GM19328 (cell line): ENCODE measurements around the gene LOXHD1.

Experiments
- ATAC-seq: cut with Tn5 transposase; IDR thresholded peaks from one replicate; pipeline ENCODE4 v1.9.1; 2021; ENCODE audit warnings: mild to moderate bottlenecking, moderate library complexity; ENCODE audit not compliant: unreplicated experiment

LOXHD1 gene, protein sequence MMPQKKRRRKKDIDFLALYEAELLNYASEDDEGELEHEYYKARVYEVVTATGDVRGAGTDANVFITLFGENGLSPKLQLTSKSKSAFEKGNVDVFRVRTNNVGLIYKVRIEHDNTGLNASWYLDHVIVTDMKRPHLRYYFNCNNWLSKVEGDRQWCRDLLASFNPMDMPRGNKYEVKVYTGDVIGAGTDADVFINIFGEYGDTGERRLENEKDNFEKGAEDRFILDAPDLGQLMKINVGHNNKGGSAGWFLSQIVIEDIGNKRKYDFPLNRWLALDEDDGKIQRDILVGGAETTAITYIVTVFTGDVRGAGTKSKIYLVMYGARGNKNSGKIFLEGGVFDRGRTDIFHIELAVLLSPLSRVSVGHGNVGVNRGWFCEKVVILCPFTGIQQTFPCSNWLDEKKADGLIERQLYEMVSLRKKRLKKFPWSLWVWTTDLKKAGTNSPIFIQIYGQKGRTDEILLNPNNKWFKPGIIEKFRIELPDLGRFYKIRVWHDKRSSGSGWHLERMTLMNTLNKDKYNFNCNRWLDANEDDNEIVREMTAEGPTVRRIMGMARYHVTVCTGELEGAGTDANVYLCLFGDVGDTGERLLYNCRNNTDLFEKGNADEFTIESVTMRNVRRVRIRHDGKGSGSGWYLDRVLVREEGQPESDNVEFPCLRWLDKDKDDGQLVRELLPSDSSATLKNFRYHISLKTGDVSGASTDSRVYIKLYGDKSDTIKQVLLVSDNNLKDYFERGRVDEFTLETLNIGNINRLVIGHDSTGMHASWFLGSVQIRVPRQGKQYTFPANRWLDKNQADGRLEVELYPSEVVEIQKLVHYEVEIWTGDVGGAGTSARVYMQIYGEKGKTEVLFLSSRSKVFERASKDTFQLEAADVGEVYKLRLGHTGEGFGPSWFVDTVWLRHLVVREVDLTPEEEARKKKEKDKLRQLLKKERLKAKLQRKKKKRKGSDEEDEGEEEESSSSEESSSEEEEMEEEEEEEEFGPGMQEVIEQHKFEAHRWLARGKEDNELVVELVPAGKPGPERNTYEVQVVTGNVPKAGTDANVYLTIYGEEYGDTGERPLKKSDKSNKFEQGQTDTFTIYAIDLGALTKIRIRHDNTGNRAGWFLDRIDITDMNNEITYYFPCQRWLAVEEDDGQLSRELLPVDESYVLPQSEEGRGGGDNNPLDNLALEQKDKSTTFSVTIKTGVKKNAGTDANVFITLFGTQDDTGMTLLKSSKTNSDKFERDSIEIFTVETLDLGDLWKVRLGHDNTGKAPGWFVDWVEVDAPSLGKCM (N-terminal part only)

DNA sequence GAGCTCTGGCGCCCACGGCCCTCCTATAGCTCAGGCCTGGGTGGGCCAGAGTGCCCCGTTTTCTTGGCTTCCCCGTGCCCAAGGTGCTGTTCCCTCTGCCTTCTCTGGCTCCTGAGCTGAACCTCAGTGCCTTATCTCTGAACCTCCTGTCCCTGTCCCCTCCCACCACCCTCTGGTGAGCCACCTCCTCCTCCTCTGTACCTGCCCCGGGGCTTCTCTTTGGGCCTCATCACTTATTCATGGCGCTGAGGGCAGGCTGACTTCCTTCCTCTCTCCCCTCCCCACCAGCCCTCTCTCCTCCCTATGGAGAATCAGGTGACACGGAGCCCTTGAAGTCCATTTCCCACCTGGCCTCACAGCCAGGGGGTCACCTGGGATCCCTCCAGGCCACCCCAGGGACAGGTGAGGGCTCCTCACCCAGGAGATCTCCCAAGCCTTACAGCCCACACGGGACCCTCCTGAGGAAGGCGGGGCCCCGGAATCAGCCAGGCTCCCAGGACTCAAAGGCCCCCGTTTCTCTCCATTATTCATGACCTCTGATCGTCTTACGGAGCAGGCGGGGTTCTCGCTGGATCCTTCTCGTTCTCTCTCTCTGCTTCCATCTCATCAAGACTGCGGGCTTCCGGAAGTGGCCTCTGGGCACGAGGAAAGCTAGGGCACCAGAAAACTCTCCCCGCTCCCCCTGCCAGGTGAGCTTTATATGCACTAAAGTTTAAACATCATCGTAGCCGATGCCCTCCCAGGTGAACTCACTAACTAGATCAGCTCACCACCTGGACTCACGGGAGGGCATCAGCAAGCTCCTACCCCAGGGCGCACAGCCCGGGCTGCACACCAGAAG lies at the start of gene LOXHD1:
Gene LOXHD1 (minus strand): TSS at position 106 of the 841 bp plus-strand sequence. CDS start 187 bp downstream, outside the sequence.
- ATAC-seq: no peak

DNA sequence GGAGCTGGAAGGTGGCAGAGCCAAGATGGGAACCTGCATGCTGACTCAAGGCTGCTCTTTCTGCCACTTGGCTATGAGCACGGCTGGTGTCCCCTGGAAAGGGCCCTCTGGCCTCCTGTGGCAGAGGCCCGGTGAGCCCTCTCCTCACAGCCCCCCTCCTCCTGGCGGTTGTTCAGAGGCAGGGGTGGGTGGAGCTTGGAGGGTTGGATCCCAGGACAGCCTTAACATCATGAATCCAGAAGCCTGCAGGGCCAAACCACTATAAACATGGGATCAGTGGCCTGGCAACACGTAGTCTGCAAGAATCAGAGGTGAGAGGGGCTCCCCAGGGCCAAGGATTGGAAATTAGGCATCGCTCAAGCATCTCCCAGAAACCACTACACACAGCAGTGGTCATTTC lies 48.5 kb upstream of the LOXHD1 start:
- ATAC-seq: no peak

DNA sequence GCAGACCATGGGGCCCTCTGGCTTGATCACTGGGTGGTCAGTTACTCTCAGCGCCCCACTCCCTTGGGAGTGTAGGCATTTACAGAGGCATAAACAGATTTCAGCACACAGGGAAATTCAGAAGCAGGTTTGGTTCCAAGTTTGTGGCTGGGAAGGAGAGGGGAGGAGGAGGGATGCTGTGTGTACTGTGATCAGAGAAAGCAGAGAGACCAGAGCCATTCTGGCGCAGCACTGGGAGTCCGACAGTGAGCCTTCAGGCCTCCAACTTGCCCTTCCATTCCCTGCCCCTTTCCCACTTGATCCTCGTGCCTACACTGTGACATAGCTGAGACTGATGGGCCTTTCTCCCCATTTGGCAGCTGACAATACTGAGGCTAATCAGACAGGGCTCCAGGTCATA lies 47.8 kb upstream of the LOXHD1 start:
- no peak for ATAC-seq

DNA sequence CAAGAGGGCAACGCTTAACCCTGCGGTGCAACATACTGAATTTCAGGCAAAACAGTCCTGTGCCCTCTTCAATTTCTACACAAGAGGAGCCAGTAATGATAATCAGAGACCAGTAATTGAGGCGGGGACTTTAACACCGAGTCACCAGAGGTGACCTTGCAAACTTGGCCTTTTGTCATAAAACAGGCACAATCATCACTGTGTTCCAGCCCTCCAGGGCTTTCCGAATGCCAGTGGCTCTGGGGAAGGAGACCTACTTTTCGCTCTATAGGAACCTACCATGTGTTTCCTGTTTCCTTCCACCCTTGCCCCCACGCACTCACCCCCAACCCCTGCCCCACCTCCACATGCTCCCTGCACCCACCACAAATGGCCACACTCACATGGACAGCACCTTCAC lies 47.2 kb upstream of the LOXHD1 start:
- ATAC-seq: no peak

DNA sequence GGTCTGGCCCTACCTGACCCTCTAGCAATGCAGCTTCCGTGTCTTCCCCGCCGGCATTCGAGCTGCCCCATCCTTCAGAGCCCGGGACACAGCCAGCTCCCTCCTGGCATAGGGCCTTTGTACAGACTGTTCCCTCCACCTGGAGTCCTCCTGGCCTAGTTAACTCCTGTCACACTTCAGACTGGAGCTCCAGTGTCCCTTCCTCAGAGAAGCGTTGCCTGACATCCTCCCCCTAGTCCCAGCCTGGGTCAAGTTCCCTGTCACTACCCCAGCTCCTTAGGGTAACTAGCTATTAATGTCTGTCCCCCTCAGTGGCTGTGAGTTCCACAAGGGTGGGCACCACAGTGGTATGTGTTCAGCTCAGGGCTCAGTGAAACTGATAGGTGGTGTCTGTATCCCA lies 45.5 kb upstream of the LOXHD1 start:
- ATAC-seq: no peak

DNA sequence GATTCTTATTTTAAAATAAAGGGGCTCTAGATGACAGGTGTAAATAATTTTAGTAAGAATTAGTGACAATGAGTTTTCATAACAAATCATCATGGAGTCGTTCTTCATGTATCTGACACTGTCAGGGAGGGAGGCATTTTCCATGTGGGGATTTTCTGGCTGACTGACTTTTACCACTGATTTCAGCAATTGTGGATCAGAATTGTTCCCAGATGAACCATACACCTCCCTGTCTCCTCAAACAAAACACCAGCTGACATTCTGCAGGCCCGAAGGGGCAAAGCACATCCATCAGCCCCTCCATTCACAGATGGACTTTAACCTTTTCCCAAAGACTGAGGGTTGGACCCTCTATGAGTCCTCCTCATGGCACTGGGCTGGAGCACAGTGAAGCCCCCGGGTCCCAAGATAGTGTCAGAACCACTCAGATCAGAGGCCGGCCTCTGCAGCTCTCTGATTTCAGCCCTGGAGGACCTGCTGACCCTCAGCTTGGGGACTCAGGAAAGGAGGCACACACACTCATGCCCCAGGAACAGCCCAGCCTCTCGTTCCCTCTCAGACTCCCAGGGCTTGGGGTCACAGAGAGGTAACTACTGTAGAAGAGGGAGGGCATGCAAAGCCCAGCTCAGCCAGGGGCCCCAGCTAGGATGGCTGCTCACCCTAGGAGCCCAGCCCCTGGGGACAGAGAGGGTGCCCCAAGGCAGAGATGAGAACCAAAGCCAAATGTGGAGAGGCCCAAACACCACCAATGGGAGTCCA lies 43.2 kb upstream of the LOXHD1 start:
- no peak for ATAC-seq

DNA sequence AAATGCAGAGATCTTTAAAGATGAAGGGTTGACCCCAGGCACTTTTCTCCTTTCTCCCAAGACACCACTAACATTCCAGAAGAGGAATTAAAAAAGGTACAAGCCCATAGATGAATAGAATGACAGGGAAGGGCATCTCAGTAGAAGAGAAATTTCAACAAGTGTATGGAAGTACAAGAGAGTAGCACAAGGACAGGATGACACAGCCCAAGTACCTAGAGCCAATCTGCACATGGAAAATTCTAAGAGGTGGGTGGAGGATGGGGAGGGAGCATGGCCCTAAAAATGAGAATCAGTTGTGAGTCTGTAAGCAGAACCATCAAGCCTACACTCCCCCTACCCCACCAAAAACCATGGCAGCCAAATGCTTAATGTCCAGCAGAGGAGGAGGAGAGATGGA lies 39.7 kb upstream of the LOXHD1 start:
- no peak for ATAC-seq

DNA sequence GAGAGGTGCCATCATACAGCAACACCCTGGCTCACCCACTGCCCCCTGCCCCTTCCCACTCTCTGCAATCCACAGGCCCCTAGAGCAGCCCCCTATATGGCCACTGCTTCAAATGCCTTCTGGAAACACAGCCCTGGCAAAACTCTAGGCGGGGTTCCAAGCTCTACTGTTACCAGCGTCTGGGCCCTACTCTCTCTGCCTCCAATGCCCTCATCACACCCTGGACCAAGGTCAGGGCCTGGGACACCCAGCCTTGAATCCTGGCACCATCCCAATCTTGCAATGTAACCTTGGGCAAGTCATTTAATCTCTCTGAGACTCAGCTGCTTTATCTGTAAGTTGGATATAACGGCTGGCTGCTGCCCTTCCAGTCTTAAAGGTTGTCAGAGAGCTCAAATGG lies 39.2 kb upstream of the LOXHD1 start:
- no peak for ATAC-seq

DNA sequence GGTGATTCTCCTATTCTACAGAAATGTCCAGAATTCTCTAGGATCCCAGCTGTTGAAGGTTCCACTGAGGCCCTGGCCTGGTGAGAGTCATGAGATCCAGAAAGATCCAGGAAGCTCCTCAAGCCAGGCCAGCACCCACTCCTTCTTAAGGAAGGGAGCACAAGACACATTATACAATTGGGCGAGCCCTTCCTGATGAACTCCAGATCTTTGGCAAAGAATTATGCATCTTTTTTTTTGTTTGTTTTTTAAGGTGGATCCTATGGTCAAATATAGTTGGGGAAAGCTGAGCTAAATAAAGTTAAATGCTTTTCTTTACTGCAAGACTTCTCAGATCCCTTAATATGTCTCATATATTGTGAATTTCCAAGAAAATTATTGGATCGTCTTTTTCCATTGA lies 37.0 kb upstream of the LOXHD1 start:
- ATAC-seq: no peak

DNA sequence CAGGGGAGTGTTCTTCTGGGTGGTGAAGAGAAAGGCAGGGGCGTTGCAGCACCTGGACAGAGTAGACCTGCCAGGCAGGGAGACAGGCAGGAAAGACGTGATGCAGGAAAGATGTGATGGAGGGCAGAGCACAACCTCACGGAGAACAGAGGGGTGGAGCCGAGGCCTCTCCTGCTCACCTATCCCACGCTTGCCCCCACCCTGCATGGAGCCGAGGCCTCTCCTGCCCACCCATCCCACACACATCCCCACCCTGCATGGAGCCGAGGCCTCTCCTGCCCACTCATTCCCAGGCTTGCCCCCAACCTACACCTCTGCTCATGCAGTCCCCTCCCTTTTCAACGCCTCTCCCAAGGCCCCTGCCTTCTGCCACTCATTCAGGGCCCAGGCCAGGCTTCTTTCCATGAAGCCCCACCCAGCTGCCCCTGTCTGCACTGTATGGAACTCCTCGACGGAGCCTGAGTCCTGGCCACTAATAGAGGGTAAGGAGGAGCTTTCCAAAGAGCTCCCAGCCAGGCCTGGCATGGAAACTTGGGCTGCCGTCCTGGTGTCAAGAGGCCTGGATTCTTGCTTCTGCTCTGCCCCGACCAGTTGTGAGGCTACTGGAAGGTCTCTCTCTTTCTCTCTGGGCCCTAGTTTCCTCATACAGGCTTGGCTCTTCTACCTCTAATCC lies 32.0 kb upstream of the LOXHD1 start:
- no peak for ATAC-seq

DNA sequence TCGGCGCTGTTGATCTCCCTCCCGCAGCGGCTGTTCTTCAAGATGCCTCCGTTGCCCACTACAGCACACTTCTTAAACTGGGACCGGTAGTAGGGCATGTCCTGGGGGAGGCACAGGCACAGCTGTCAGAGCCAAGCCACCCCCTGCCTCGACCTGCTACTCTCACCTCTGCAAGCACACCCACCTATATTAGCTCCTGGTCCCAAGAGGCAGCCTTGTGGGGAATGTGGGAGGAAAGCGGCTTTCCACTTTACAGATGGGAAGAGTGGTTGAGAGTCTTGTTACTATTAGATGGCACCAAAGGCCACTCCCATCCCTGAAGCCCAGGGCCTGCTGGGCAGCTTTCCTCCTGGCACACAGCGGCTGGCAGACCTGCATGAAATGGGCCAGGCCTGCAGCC lies 29.2 kb upstream of the LOXHD1 start:
- no peak for ATAC-seq

DNA sequence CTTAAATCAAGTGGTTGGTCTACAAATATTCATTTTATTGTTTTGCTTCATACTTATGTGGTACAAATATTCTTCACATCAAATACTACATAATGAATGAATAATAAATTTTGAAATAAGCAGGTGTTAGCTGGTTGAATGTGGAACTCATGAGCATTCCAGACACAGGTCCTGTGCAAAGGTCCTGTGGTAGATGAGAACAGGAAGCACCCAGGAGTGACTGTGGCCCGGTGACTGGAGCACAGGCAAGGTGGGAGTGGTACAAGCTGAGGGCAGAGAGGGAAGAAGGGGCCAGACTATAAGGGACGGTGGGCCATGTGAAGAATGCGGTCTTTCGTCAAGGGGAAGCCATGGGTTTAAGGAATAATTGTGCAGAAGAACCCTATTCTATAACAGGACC lies 26.2 kb upstream of the LOXHD1 start:
- ATAC-seq: no peak

DNA sequence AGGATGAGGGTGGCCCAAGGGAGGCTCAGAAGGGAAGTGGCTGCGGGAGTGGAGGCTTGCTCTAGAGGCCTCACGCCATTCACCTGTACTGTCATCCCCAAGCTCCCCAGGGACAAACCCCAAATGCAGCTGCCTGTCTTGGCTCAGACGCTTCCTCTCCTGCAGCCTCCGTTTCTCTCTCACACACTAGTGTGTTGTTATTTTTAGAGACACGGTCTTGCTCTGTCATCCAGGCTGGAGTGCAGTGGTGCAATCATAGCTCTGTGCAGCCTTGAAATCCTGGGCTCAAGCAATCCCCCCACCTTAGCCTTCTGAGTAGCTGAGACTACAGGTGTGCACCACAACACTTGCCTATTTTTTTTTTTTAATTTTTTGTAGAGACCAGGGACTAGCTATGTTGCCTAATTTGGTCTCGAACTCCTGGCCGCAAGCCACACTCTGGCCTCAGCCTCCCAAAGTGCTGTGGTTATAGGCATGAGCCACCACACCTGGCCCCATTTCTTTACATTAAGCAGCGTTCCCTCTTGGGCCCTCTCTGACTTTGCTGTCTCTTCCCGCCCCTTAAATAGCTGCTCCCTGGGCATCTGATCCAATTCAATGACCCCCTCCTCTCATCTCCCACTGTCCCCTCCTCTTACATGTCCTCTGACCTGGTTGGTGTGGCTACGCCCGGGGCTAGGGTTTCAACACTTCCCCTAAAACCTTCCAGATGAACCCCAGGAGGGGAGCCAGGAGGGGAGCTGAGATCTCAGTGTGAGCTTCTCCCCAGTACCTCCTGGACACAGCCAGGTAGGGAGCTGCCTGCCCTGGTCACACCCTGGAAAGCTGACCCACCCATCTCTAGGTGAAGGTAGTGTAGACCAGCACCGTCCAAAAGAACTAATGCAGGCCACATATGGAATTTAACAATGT lies 24.0 kb upstream of the LOXHD1 start:
- no peak for ATAC-seq

DNA sequence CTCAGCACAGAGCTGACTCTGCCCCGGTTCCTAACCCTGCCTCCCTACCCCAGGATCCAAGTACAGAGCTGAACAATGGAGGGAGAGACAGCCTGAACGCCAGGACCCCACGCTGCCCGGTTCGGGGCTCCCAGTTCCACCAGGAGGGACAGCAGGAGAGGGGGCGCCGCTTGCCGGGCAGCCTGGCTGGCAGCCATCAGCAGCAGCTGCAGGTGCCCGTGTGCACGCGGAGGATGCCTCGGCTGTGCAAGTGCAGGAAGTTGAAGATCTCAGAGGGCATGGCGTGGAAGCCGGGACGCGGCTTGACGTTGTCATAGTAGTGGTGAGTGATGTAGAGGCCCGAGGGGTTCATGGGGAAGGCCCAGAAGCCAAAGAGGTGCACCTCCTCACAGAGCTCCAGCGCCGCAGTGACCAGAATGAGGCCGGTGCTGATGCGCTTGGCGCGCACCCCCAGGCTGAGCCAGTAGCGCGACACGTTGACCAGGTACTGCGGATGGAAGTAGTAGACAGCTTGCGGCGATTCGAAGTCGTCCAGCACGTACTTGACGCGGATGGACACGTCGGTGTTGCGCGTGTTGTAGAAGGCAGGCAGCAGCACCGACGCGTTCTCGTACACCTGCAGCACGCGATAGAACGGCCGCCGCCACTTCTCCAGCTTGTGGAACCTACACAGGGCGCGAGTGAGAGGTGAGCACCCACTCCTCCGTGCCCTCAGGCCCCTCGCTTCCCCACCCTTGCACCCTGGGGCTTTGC lies 23.0 kb upstream of the LOXHD1 start:
- no peak for ATAC-seq

DNA sequence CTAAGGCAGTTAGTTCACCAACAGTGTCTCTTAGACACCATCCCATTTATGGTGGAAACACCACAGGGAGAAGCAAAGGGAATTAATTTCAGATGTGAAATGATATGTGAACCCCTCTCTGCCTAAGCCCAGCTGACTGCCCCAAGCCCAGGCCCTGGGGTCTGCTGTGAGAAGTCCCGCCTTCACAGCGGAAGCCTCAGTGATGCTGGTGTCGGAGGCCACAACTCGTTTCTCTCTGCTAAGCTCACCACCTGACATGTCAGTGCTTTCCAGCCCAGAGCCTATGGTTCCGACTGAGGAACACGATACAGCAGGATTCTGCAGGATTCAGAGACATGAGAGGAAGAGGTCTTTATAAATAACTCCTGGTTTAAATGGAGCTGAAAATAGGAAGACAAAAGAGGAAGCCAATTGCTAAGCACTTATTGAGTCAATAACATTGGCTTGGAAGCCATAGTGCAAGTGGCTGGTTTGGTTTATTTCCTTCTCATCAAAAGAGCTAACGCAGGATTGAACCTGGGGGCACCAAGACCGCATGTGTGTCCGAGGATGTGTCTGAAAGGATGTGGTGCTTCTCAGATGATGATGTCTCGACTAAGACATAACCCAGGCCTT lies 21.9 kb upstream of the LOXHD1 start:
- no peak for ATAC-seq

DNA sequence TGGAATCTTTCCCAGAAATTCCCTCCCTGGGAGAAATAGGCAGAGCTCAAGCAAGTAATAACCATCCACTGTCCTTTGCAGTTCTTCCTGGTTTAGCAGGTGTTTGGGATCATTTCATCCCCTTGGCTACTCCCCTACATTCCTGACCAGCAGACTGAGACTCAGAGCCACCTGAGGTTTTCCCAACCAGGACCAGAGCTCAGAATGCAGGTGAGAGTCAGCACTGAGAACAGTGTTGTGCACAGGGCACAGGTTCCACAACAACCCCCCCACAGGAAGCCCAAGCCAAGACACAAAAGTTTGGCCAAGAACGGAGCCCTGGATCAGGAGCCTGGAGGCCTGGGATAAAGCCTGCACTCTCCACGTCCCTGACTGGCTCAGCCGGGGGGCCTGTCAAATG lies 21.0 kb upstream of the LOXHD1 start:
- no peak for ATAC-seq

DNA sequence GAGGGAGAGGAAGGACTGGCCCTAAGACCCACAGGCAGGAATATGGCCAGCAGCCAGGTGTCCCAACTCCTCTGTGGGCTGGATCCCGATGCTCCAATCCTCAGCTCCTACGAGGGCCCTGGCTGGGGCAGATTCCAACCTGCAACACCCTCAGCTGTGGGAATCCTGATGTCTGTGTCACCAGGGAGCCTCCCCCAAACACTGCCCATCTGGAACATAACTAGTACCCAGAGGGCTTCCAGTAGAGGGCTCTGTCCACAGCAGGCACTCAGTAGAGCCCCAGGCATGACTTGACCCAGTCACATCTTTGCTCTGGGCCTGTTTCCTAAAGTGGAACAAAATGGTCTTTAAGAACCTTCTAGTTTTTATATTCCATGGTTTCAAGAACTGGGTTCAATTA lies 20.6 kb upstream of the LOXHD1 start:
- ATAC-seq: no peak
